K562 (cell line): ENCODE data around the gene ESPL1. TPM values are rescaled to one million over a fixed set of nuclear protein-coding genes. Genes with fewer than 3 reads are reported as not detected.

Source experiments
- ATAC-seq: fragments of 200-7000 bp; cut with Tn5 transposase; 3 replicates; pipeline ENCODE4 v1.9.1; 2020; ENCODE audit warnings: moderate library complexity
- BruUV-seq: library from RNA; stranded (reverse); fragments of 400-500 nt; replicated peaks from 2 replicates; lab custom pipeline; 2021; lab: Mats Ljungman, UMichigan
- CTCF ChIA-PET: fragments of 300-600 bp; formaldehyde crosslinking; extraction: SDS; loops from one replicate; lab custom pipeline; 2021; ENCODE audit warnings: low intra/inter-chr PET ratio; lab: Yijun Ruan, JAX
- POLR2A ChIA-PET: fragments of 300-600, 350-650 bp; sonication (Branson Sonifier 250); formaldehyde crosslinking; extraction: SDS; loops from one replicate; lab custom pipeline; 2021; ENCODE audit warnings: antibody characterized with exemption, inconsistent platforms; lab: Yijun Ruan, JAX
- DNase-seq, 4 experiments: peaks; one replicate each; pipeline versions ENCODE4 v3.0.0 to v3.0.0-alpha.2; 2011 to 2018; ENCODE audit warnings: low spot score in 3 of 4, mixed read lengths in 3 of 4; ENCODE audit errors: extremely low read depth in 1 of 4
- FAIRE-seq: peaks from 2 replicates; lab custom pipeline; 2011; peaks lifted over from hg19 to GRCh38; lab: Jason Lieb, UNC
- H2AFZ ChIP-seq: 2 replicates; pipeline ENCODE4 v1.6.0; 2011; ENCODE audit warnings: low read depth, low read length, control low read depth, inconsistent platforms
- H3K27ac ChIP-seq: fragments of 200-600 bp; 3 replicates; pipeline ENCODE4 v1.8.0; 2011; ENCODE audit warnings: low read depth, mild to moderate bottlenecking, control low read depth, inconsistent platforms, low read length, moderate library complexity, mixed read lengths; ENCODE audit errors: extremely low read depth
- H3K27me3 ChIP-seq, 2 experiments: fragments of 300-600 bp in 1 of 2; 2 replicates in 1 of 2; 3 replicates in 1 of 2; pipeline versions ENCODE4 v1.6.0 to v1.8.0; 2011; ENCODE audit warnings: inconsistent platforms in 2 of 2, low read length in 2 of 2, mild to moderate bottlenecking in 1 of 2, mixed read lengths in 1 of 2, moderate library complexity in 1 of 2; ENCODE audit not compliant: control insufficient read depth in 2 of 2, insufficient read depth in 2 of 2
- H3K36me3 ChIP-seq: fragments of 300-600 bp; 3 replicates; pipeline ENCODE4 v1.8.0; 2011; ENCODE audit warnings: mild to moderate bottlenecking, low read length, inconsistent platforms; ENCODE audit not compliant: control insufficient read depth, insufficient read depth
- H3K4me1 ChIP-seq, 2 experiments: fragments of 200-600 bp in 1 of 2; replicated peaks in 1 of 2; 2 replicates in 1 of 2; 3 replicates in 1 of 2; pipeline versions ENCODE4 v1.5.1 to v1.8.0; 2011; ENCODE audit warnings: inconsistent platforms in 2 of 2, low read length in 2 of 2, mild to moderate bottlenecking in 1 of 2, mixed read lengths in 1 of 2, moderate library complexity in 1 of 2; ENCODE audit not compliant: control insufficient read depth in 2 of 2, insufficient read depth in 2 of 2
- H3K4me2 ChIP-seq: 2 replicates; pipeline ENCODE4 v1.6.1; 2011; ENCODE audit warnings: low read length, control low read depth, inconsistent platforms, mixed read lengths; ENCODE audit not compliant: insufficient read depth
- H3K4me3 ChIP-seq: fragments of 200-600 bp; sonication (generic), shearing (Covaris generic); 2 replicates; pipeline ENCODE4 v1.5.1; 2016; ENCODE audit warnings: control low read depth, inconsistent platforms
- H3K79me2 ChIP-seq: fragments of 200-600 bp; 3 replicates; pipeline ENCODE4 v1.8.0; 2011; ENCODE audit warnings: low read length, inconsistent platforms; ENCODE audit not compliant: control insufficient read depth, insufficient read depth
- H3K9ac ChIP-seq, 2 experiments: 2 replicates each; pipeline versions ENCODE4 v1.6.0 to v1.6.1; 2011; ENCODE audit warnings: low read depth in 2 of 2, low read length in 2 of 2, control low read depth in 1 of 2, inconsistent platforms in 1 of 2, mild to moderate bottlenecking in 1 of 2, mixed read lengths in 1 of 2; ENCODE audit not compliant: insufficient read depth in 1 of 2
- H3K9me1 ChIP-seq: one replicate; pipeline ENCODE4 v1.6.0; 2011; ENCODE audit warnings: inconsistent platforms, mild to moderate bottlenecking, low read length, moderate library complexity; ENCODE audit not compliant: control insufficient read depth, insufficient read depth
- H3K9me3 ChIP-seq: replicated peaks from 2 replicates; pipeline ENCODE4 v1.5.1; 2011; ENCODE audit warnings: low read depth, low read length, inconsistent platforms; ENCODE audit not compliant: control insufficient read depth, insufficient read depth
- H4K20me1 ChIP-seq: replicated peaks from 2 replicates; pipeline ENCODE4 v1.6.1; 2011; ENCODE audit warnings: low read length, inconsistent platforms, mixed read lengths; ENCODE audit not compliant: control insufficient read depth, insufficient read depth
- POLR2AphosphoS5 ChIP-seq: IDR thresholded peaks from 2 replicates; pipeline ENCODE4 v1.6.1; 2011; ENCODE audit warnings: mild to moderate bottlenecking, low read depth, low read length, moderate library complexity; ENCODE audit not compliant: control insufficient read depth, insufficient read depth
- WGBS: fragments of 100-300 bp; shearing (Covaris generic); methylation state at CpG from one replicate; pipeline ENCODE4 v1.1.6; 2016; ENCODE audit warnings: low coverage, mixed read lengths; ENCODE audit not compliant: insufficient coverage; ENCODE audit errors: missing lambda C conversion rate; 5-methylcytosine and 5-hydroxymethylcytosine counted together
- in situ Hi-C: fragments of 300-500 bp; cut with MboI; formaldehyde crosslinking; loops from 4 replicates; pipeline ENCODE4 v1.15.0; 2018; ENCODE audit warnings: inconsistent platforms, mixed read lengths
- intact Hi-C: fragments of 100-400 bp; cut with micrococcal nuclease; formaldehyde crosslinking; loops from 2 replicates; pipeline ENCODE4 v1.14.2; 2022
- polyA plus RNA-seq, 8 experiments: library from polyadenylated mRNA; depleted of rRNA in 4 of 8; stranded (reverse) in 5 of 8; unstranded in 3 of 8; fragments of >200 nt; fragmentation: Nextera tagmentation in 2 of 8; fragmentation: Illumina TruSeq in 1 of 8; extraction: Ambion mirVana in 2 of 8; extraction: Trizol in 1 of 8; gene quantifications; 2 replicates each; pipeline versions ENCODE4 v1.2.1 to v1.2.3, GENCODE V29; 2011 to 2014; ENCODE audit warnings: inconsistent platforms in 1 of 8, missing spikeins in 1 of 8
- total RNA-seq, 7 experiments: library from RNA; depleted of rRNA in 6 of 7; stranded (reverse); fragments of >200 nt in 6 of 7; fragmentation: Illumina TruSeq in 2 of 7; extraction: Trizol in 2 of 7; gene quantifications; 2 replicates each; pipeline versions ENCODE4 v1.2.1 to v1.2.3, GENCODE V29; 2011 to 2021; ENCODE audit warnings: low replicate concordance in 1 of 7
- TF ChIP-seq, protein P1 (sequence below): fragments of 250-450 bp; sonication (Bioruptor Pico); IDR thresholded peaks from 2 replicates; pipeline ENCODE4 v1.8.0; 2022; ENCODE audit warnings: inconsistent platforms

ESPL1 gene
- total and polyA plus RNA-seq, 9 of the 15 experiments (the other 6 are each of a cell fraction or from before 2014, with no cell fraction given): 1.2 to 55.0 (median 18.7) TPM

DNA sequence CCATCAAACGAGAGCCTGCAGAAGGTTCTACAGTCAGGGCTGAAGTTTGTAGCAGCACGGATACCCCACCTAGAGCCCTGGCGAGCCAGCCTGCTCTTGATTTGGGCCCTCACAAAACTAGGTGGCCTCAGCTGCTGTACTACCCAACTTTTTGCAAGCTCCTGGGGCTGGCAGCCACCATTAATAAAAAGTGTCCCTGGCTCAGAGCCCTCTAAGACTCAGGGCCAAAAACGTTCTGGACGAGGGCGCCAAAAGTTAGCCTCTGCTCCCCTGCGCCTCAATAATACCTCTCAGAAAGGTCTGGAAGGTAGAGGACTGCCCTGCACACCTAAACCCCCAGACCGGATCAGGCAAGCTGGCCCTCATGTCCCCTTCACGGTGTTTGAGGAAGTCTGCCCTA, 18.3 kb downstream of the ESPL1 start:
- TF ChIP-seq, protein P1, sequence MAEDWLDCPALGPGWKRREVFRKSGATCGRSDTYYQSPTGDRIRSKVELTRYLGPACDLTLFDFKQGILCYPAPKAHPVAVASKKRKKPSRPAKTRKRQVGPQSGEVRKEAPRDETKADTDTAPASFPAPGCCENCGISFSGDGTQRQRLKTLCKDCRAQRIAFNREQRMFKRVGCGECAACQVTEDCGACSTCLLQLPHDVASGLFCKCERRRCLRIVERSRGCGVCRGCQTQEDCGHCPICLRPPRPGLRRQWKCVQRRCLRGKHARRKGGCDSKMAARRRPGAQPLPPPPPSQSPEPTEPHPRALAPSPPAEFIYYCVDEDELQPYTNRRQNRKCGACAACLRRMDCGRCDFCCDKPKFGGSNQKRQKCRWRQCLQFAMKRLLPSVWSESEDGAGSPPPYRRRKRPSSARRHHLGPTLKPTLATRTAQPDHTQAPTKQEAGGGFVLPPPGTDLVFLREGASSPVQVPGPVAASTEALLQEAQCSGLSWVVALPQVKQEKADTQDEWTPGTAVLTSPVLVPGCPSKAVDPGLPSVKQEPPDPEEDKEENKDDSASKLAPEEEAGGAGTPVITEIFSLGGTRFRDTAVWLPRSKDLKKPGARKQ (CRISPR knock-in tag): no peak
- TF ChIP-seq POLR2AphosphoS5: 0 out of 2 replicates have a peak, but pooled peaks have one; percentile 10
- Histone ChIP-seq H2AFZ (no peak overlapping the region), H3K79me2 (no peaks in the 10 kb centered on the region), H3K9me3 (no peaks in the 10 kb centered on the region), H3K4me2 (no peak overlapping the region), H3K27me3 (no peaks in the 10 kb centered on the region), H3K36me3 (peaks cover 88% of the 10 kb centered on the region), H3K27ac (no peak overlapping the region), H4K20me1 (no peaks in the 10 kb centered on the region), H3K4me1 (peaks cover 0 to 6% of the 10 kb centered on the region in 2 experiments; a peak in 1 of 5 replicates), H3K4me3 (no peak overlapping the region), H3K9ac (peak overlapping the region in 1 of 2 experiments; percentile 23; a peak in 1 of 4 replicates), H3K9me1 (no peaks in the 10 kb centered on the region)
- BruUV-seq: no TSS peak
- DNase-seq (no peak), ATAC-seq (no peak), FAIRE-seq (no peak)
- WGBS: 85% methylated on average over 9 of the region's 9 CpGs
- ChIA-PET CTCF (interaction anchor here (3.1 kb wide), 1 partner anchor 73 kb away, joined by 41 read pairs; no protein-coding TSS in a partner anchor), POLR2A (interaction anchor here (0.6 to 2.1 kb wide), 5 partner anchors 8 to 58 kb away, joined by 3 to 6 read pairs (median 4); partner anchors contain the start of gene ESPL1)
- in situ Hi-C loops (loop anchor here (5.0 kb wide), 2 partner anchors 74 to 219 kb away; no protein-coding TSS in a partner anchor), intact Hi-C loops (loop anchor here (5.0 kb wide), 1 partner anchor 129 kb away; no protein-coding TSS in a partner anchor)
